Measurements from ENCODE around the gene GNA15.

GNA15 gene

DNA sequence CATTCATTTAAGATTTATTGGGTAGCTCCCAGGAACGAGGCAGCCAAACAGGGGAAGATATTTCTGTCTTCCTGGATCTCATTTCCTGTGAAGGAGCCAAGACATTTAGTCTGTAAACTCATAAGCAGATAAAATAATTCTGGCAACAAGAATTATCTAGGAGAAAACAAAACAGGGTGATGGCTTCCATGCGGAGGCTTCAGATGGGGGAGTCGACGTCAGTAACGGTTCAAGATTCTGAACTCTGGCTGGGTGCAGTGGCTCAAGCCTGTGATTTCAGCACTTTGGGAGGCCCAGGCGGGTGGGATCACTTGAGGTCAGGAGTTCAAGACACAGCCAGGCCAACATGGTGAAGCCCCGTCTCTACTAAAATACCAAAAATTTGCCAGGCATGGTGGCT is 1.3 kb downstream of the GNA15 start:
- no peak for DNase-seq (ENCODE audit: extremely low read depth, low read depth)
- no peak for TF ChIP-seq CTCF (IDR thresholded peaks at IDR 0.05; ENCODE audit: low read depth, low read length)

DNA sequence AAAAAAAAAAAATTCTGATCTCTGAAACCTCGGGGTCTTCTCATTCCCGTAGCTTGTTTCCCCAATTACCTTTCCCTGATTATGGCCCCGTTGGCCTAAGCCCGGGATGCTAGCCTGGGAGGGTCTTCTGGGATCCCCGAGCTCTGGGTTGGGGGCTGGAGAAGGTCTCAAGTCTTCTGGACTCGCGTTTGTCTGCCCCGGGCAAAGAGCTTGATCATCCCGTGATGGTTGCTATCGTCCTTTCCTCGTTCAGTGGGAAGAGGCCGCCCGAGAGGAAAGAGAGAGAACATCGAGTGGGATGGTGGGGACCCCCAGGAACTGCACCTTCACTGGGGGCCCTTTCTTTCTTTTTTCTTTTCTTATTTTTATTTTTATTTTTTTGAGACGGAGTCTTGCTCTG is 2.4 kb downstream of the GNA15 start:
- no peak for TF ChIP-seq CTCF (IDR thresholded peaks at IDR 0.05; ENCODE audit: low read depth, low read length)
- DNase-seq (ENCODE audit: extremely low read depth, low read depth), result no peak

DNA sequence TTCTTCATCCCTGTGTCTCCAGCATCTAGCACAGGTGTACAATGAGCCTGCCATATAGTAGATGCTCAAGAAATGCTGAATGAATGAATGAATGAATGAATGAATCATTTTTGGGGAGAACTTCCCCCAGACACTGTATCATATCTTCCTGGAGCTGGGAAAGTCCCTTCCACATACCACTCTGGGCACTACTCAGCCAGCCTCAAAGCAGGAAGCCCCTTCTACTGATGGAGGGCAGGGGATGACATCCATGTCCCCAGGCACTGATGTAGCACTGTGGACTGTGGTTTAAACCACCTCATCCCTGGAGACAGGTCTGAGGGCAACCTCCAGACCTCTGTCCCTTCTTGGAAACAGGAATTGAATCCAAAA is 4.8 kb downstream of the GNA15 start:
- TF ChIP-seq CTCF (IDR thresholded peaks at IDR 0.05; ENCODE audit: low read depth, low read length), result no peak
- DNase-seq (ENCODE audit: extremely low read depth, low read depth), result no peak

DNA sequence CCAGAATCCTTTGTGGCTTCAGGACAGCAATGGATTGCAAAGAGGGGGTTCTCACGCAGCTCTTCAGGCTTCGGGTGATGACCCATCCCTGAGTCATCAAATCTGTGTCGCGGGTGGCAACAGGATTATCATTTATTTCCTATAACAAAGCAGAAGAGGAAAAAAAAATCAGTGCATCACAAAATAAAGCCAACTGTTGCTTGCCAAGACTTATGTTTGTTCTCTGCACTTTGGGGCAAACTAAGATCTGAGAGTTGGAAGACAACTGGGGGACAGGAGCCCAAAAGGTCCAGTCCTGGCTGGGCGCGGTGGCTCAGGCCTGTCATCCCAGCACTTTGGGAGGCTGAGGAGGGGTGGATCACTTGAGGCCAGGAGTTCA is 6.4 kb downstream of the GNA15 start:
- peak; percentile 57 for DNase-seq (ENCODE audit: extremely low read depth, low read depth)
- no peak for TF ChIP-seq CTCF (IDR thresholded peaks at IDR 0.05; ENCODE audit: low read depth, low read length)

GRCh38 chr19:3142781-3143337 is 7.0 kb downstream of the GNA15 start:
- no peak for DNase-seq (ENCODE audit: extremely low read depth, low read depth)
- TF ChIP-seq CTCF (IDR thresholded peaks at IDR 0.05; ENCODE audit: low read depth, low read length), result no peak

DNA sequence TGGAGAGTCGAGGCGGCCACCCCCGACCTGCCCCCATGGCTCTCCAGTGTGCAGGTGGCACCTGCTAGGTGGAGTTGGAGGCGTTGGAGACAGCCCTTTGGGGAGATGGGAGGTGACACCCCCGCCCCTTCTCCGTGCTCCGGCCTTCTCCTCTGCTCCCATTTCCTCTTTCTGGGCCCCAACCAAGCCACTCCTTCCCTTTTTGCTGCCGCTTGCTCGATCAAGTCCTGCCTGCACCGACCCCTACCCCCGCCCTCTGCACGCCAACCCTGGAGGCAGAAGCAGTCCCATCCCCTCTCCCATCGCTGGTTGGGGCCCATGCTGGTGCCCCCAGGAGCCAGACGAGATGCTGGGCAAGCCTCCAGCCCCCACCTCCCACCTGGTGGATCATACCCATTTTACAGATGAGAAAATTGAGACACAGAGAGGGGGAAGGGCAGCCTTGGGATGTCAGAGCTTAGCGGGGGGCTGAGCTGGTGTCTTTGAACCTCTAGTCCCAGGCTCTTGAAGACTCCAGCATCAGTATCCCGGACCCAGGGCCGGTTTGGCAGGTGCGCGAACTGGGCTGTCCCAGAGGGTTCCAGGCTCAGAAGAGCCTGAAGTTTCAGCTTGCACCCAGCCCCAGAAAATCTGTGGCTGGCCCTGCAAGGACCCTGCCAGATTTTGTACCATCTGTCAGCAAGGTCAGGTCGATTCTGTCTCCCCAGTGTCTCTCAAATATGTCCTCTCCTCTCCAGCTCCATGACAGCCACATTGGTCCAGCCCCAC is 10.3 kb downstream of the GNA15 start:
- TF ChIP-seq CTCF (IDR thresholded peaks at IDR 0.05; ENCODE audit: low read depth, low read length), result no peak
- no peak for DNase-seq (ENCODE audit: extremely low read depth, low read depth)

DNA sequence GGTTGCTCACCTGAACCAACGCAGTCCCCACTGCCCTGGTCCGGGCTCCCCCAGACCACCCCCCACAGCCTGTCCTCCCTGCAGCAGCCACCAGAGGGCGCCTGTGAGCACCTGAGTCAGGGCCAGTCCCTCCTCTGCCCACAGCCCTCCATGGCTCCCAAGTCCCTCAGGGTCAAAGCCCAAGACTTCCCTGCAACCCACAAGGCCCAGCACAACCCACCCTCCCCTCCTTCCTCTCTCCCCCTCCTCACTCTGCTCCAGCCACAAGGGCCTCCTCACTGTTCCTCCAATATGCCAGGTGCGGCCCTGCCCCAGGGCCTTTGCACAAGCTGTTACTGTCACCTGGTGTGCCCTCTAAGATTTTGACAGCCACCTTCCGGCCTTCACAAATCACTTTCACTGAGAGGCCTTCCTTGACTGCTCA is 10.9 kb downstream of the GNA15 start:
- peak; percentile 71 for TF ChIP-seq CTCF (IDR thresholded peaks at IDR 0.05; ENCODE audit: low read depth, low read length)

More for the DNA sequence above, 10.9 kb downstream of the GNA15 start:
- no peak for DNase-seq (ENCODE audit: extremely low read depth, low read depth)
